WTC11 (cell line): Measurements from ENCODE around the gene CNTNAP2. TPM values are rescaled to one million over a fixed set of nuclear protein-coding genes. Genes with fewer than 3 reads are reported as not detected.

Experiments used
- ATAC-seq: fragments of 200-7000 bp; cut with Tn5 transposase; 2 replicates; pipeline ENCODE4 v1.10.0; 2021; ENCODE audit warnings: mild to moderate bottlenecking, moderate library complexity
- CTCF ChIA-PET: fragments of 300-600 bp; sonication (Branson Sonifier 250); formaldehyde crosslinking; loops from one replicate; lab custom pipeline; 2021; ENCODE audit warnings: antibody characterized with exemption; lab: Charles Lee
- POLR2A ChIA-PET: fragments of 350-600 bp; sonication (Branson Sonifier 250); formaldehyde crosslinking; loops from one replicate; lab custom pipeline; 2021; ENCODE audit warnings: antibody characterized with exemption; lab: Charles Lee
- DNase-seq: peaks from one replicate; pipeline ENCODE4 v3.0.0; 2021; ENCODE audit warnings: low spot score
- H3K27ac Mint-ChIP-seq: 2 replicates; pipeline ENCODE4 v1.8.0; 2021; ENCODE audit warnings: mixed read lengths
- H3K27me3 Mint-ChIP-seq: 2 replicates; pipeline ENCODE4 v1.8.0; 2021; ENCODE audit warnings: low read depth, mild to moderate bottlenecking, moderate library complexity, mixed read lengths
- H3K36me3 Mint-ChIP-seq: 2 replicates; pipeline ENCODE4 v1.8.0; 2021; ENCODE audit warnings: mixed read lengths
- H3K4me1 Mint-ChIP-seq: 2 replicates; pipeline ENCODE4 v1.8.0; 2022; ENCODE audit warnings: mixed read lengths
- H3K4me3 Mint-ChIP-seq: 2 replicates; pipeline ENCODE4 v1.8.0; 2021; ENCODE audit warnings: mild to moderate bottlenecking, moderate library complexity, mixed read lengths
- H3K9me3 Mint-ChIP-seq: 2 replicates; pipeline ENCODE4 v1.8.0; 2021; ENCODE audit warnings: mixed read lengths
- EMX1 ChIP-seq: fragments of 250-450 bp; sonication (Bioruptor Pico); IDR thresholded peaks from 2 replicates; pipeline ENCODE4 v1.8.0; 2021; ENCODE audit warnings: mild to moderate bottlenecking
- GTF2I ChIP-seq: fragments of 250-450 bp; sonication (Bioruptor Pico); conservative IDR thresholded peaks from 2 replicates; pipeline ENCODE4 v1.4.0; 2021; ENCODE audit warnings: mild to moderate bottlenecking
- IRF1 ChIP-seq: sonication (generic); formaldehyde crosslinking; IDR thresholded peaks from 2 replicates; pipeline ENCODE4 v1.8.0; 2023; ENCODE audit warnings: missing genetic modification reagents
- NR2C2 ChIP-seq: sonication (generic); formaldehyde crosslinking; IDR thresholded peaks from 2 replicates; pipeline ENCODE4 v1.8.0; 2022; ENCODE audit warnings: mild to moderate bottlenecking, missing genetic modification reagents
- SP1 ChIP-seq: sonication (generic); formaldehyde crosslinking; conservative IDR thresholded peaks from 2 replicates; pipeline ENCODE4 v1.8.1; 2022; ENCODE audit warnings: missing genetic modification reagents
- ZBTB21 ChIP-seq: sonication (generic); formaldehyde crosslinking; IDR thresholded peaks from 2 replicates; pipeline ENCODE4 v1.8.1; 2023; ENCODE audit warnings: mild to moderate bottlenecking, missing genetic modification reagents, borderline replicate concordance
- ZNF121 ChIP-seq: sonication (generic); formaldehyde crosslinking; IDR thresholded peaks from 2 replicates; pipeline ENCODE4 v1.8.0; 2023; ENCODE audit warnings: missing genetic modification reagents
- ZNF138 ChIP-seq: sonication (generic); formaldehyde crosslinking; conservative IDR thresholded peaks from 2 replicates; pipeline ENCODE4 v1.8.1; 2022; ENCODE audit warnings: mild to moderate bottlenecking, moderate library complexity, missing genetic modification reagents
- ZNF281 ChIP-seq: sonication (generic); formaldehyde crosslinking; IDR thresholded peaks from 2 replicates; pipeline ENCODE4 v1.8.0; 2023; ENCODE audit warnings: mild to moderate bottlenecking, missing genetic modification reagents
- ZNF396 ChIP-seq: fragments of 250-450 bp; sonication (Bioruptor Pico); IDR thresholded peaks from 2 replicates; pipeline ENCODE4 v1.8.0; 2021; ENCODE audit warnings: mild to moderate bottlenecking, moderate library complexity, borderline replicate concordance
- ZNF671 ChIP-seq: fragments of 250-450 bp; sonication (Bioruptor Pico); IDR thresholded peaks from 2 replicates; pipeline ENCODE4 v1.8.0; 2021; ENCODE audit warnings: mild to moderate bottlenecking
- ZSCAN18 ChIP-seq: fragments of 250-450 bp; sonication (Bioruptor Pico); IDR thresholded peaks from 2 replicates; pipeline ENCODE4 v2.1.2; 2022; ENCODE audit warnings: mild to moderate bottlenecking, moderate library complexity
- total RNA-seq: library from RNA; stranded (reverse); gene quantifications from 3 replicates; pipeline ENCODE4 v1.2.3, GENCODE V29; 2021
- TF ChIP-seq, protein P1 (sequence below): sonication (generic); formaldehyde crosslinking; IDR thresholded peaks from 2 replicates; pipeline ENCODE4 v1.8.1; 2022; ENCODE audit warnings: mild to moderate bottlenecking, missing genetic modification reagents, moderate library complexity, borderline replicate concordance
- TF ChIP-seq, protein P2 (sequence below): sonication (generic); formaldehyde crosslinking; IDR thresholded peaks from 2 replicates; pipeline ENCODE4 v1.8.1; 2022; ENCODE audit warnings: mild to moderate bottlenecking, moderate library complexity, missing genetic modification reagents
- TF ChIP-seq, protein P3 (sequence below): fragments of 250-450 bp; sonication (Bioruptor Pico); IDR thresholded peaks from 2 replicates; pipeline ENCODE4 v1.9.0; 2021; ENCODE audit warnings: mild to moderate bottlenecking
- TF ChIP-seq, protein P4 (sequence below): fragments of 250-450 bp; sonication (Bioruptor Pico); IDR thresholded peaks from 2 replicates; pipeline ENCODE4 v1.9.0; 2021; ENCODE audit warnings: mild to moderate bottlenecking

CNTNAP2 gene
- total RNA-seq, 1 experiment from 2014 or later = 63.8 TPM

- no peaks in the 10 kb centered on the region for H3K36me3 Mint-ChIP-seq
- H3K4me1 Mint-ChIP-seq = peaks cover 10% of the 10 kb centered on the region
- ChIA-PET CTCF (interaction anchor here (1.2 to 2.0 kb wide), 2 partner anchors 38 to 58 kb away, joined by 5 to 6 read pairs; no protein-coding TSS in a partner anchor), POLR2A (interaction anchor here (0.5 kb wide), 1 partner anchor 1178 kb away, joined by 3 read pairs; no protein-coding TSS in a partner anchor)
- no peaks in the 10 kb centered on the region; the same call in 1 of the 2 replicates for H3K27me3 Mint-ChIP-seq
- no peaks in the 10 kb centered on the region for H3K9me3 Mint-ChIP-seq
- TF ChIP-seq IRF1 (no peak), ZNF281 (no peak), EMX1 (CRISPR knock-in tag) (no peak), ZNF671 (CRISPR knock-in tag) (no peak), GTF2I (CRISPR knock-in tag) (no peak), ZNF121 (CRISPR knock-in tag) (no peak), ZNF138 (no peak), NR2C2 (CRISPR knock-in tag) (no peak)
- TF ChIP-seq, protein P1, sequence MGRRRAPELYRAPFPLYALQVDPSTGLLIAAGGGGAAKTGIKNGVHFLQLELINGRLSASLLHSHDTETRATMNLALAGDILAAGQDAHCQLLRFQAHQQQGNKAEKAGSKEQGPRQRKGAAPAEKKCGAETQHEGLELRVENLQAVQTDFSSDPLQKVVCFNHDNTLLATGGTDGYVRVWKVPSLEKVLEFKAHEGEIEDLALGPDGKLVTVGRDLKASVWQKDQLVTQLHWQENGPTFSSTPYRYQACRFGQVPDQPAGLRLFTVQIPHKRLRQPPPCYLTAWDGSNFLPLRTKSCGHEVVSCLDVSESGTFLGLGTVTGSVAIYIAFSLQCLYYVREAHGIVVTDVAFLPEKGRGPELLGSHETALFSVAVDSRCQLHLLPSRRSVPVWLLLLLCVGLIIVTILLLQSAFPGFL (CRISPR knock-in tag) = no peak
- TF ChIP-seq, protein P2, sequence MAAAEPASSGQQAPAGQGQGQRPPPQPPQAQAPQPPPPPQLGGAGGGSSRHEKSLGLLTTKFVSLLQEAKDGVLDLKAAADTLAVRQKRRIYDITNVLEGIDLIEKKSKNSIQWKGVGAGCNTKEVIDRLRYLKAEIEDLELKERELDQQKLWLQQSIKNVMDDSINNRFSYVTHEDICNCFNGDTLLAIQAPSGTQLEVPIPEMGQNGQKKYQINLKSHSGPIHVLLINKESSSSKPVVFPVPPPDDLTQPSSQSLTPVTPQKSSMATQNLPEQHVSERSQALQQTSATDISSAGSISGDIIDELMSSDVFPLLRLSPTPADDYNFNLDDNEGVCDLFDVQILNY (CRISPR knock-in tag) = no peak
- TF ChIP-seq, all 79 proteins: peak for 0
- no peak overlapping the region for H3K4me3 Mint-ChIP-seq
- peak; percentile 58 for ATAC-seq
- DNase-seq = no peak
- H3K27ac Mint-ChIP-seq = no peak overlapping the region
Observed at GRCh38 chr7:148204639-148205304, 2088.2 kb downstream of the CNTNAP2 start.

DNA sequence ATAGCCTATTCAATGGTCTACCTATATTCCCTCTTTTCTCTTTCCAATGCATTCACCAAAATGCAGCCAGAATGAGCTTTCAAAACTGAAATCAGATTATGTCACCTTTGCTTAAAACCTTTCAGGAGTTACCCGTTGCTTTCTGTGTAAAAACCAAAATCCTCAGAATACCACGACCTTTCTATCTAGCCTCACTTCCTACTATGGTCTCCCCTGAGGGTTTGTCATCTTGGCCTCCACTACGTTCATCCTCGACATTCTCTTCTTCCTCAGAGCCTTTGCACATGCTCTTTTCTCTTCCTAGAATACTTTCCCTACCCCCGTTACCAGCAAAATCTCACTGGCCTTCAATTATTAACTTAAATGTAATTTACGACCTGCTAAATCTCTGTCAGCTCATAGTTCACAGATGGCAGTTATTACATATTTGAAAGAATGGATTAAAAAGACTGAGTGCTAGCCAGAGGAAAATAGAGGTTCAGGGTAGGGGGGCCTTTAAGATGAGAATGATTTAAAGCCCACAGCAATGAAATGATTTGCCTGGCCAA is 2093.1 kb downstream of the CNTNAP2 start:
- Mint-ChIP-seq H3K4me1 (peaks cover 3% of the 10 kb centered on the region; the same call in 1 of the 2 replicates), H3K27me3 (no peaks in the 10 kb centered on the region; the same call in 1 of the 2 replicates), H3K27ac (no peak overlapping the region), H3K4me3 (no peak overlapping the region), H3K36me3 (no peaks in the 10 kb centered on the region), H3K9me3 (no peaks in the 10 kb centered on the region)
- TF ChIP-seq ZBTB21 (CRISPR knock-in tag) (no peak), SP1 (no peak), ZSCAN18 (CRISPR knock-in tag) (no peak), ZNF396 (CRISPR knock-in tag) (no peak), ZNF121 (CRISPR knock-in tag) (no peak)
- TF ChIP-seq, protein P1 (CRISPR knock-in tag) = no peak
- TF ChIP-seq, protein P3, sequence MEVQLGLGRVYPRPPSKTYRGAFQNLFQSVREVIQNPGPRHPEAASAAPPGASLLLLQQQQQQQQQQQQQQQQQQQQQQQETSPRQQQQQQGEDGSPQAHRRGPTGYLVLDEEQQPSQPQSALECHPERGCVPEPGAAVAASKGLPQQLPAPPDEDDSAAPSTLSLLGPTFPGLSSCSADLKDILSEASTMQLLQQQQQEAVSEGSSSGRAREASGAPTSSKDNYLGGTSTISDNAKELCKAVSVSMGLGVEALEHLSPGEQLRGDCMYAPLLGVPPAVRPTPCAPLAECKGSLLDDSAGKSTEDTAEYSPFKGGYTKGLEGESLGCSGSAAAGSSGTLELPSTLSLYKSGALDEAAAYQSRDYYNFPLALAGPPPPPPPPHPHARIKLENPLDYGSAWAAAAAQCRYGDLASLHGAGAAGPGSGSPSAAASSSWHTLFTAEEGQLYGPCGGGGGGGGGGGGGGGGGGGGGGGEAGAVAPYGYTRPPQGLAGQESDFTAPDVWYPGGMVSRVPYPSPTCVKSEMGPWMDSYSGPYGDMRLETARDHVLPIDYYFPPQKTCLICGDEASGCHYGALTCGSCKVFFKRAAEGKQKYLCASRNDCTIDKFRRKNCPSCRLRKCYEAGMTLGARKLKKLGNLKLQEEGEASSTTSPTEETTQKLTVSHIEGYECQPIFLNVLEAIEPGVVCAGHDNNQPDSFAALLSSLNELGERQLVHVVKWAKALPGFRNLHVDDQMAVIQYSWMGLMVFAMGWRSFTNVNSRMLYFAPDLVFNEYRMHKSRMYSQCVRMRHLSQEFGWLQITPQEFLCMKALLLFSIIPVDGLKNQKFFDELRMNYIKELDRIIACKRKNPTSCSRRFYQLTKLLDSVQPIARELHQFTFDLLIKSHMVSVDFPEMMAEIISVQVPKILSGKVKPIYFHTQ (CRISPR knock-in tag) = no peak
- TF ChIP-seq, protein P4, sequence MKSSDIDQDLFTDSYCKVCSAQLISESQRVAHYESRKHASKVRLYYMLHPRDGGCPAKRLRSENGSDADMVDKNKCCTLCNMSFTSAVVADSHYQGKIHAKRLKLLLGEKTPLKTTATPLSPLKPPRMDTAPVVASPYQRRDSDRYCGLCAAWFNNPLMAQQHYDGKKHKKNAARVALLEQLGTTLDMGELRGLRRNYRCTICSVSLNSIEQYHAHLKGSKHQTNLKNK (CRISPR knock-in tag) = no peak
- ChIA-PET POLR2A (no interaction called here), CTCF (no interaction called here)
- no peak for ATAC-seq
- no peak for DNase-seq
